Spleen (tissue), 11 donors: ENCODE results near the gene SCFD2. TPM values are rescaled to one million over a fixed set of nuclear protein-coding genes. Genes with fewer than 3 reads are reported as not detected.
A peak's percentile ranks its signal among the peaks of the same experiment; 100 is the strongest.

Experiments
- DNase-seq: peaks from one replicate; pipeline ENCODE4 v3.0.0-alpha.2; 2020
- H3K27ac ChIP-seq, 8 donors: fragments of 200-600 bp; sonication (generic) in 7 of 8; 1 replicate in 4 of 8; 2 replicates in 4 of 8; pipeline versions ENCODE4 v1.5.0 to v1.8.0; 2016 to 2021; ENCODE audit warnings: inconsistent platforms in 4 of 8, mild to moderate bottlenecking in 4 of 8, moderate library complexity in 1 of 8
- H3K27me3 ChIP-seq, 7 donors: fragments of 200-600 bp; sonication (generic) in 6 of 7; replicated peaks in 1 of 7; 1 replicate in 4 of 7; 2 replicates in 3 of 7; pipeline versions ENCODE4 v1.5.0 to v1.8.0; 2016 to 2021; ENCODE audit warnings: inconsistent platforms in 3 of 7, mild to moderate bottlenecking in 1 of 7
- H3K36me3 ChIP-seq, 6 donors: fragments of 200-600 bp; sonication (generic) in 5 of 6; 1 replicate in 4 of 6; 2 replicates in 2 of 6; pipeline versions ENCODE4 v1.5.0 to v1.8.0; 2016 to 2021; ENCODE audit warnings: inconsistent platforms in 2 of 6
- H3K4me1 ChIP-seq, 6 donors: fragments of 200-600 bp; sonication (generic) in 5 of 6; 1 replicate in 3 of 6; 2 replicates in 3 of 6; pipeline versions ENCODE4 v1.5.0 to v1.8.0; 2016 to 2021; ENCODE audit warnings: inconsistent platforms in 3 of 6
- H3K4me3 ChIP-seq, 8 donors: fragments of 200-600 bp; sonication (generic) in 7 of 8; 1 replicate in 4 of 8; 2 replicates in 4 of 8; pipeline versions ENCODE4 v1.5.0 to v1.8.0; 2016 to 2021; ENCODE audit warnings: inconsistent platforms in 4 of 8, mild to moderate bottlenecking in 4 of 8, moderate library complexity in 2 of 8
- H3K9me3 ChIP-seq, 8 donors: fragments of 200-600 bp; sonication (generic) in 7 of 8; 1 replicate in 4 of 8; 2 replicates in 4 of 8; pipeline versions ENCODE4 v1.5.0 to v1.8.0; 2016 to 2021; ENCODE audit warnings: inconsistent platforms in 4 of 8
- POLR2A ChIP-seq, 3 donors: fragments of 450-650 bp; IDR thresholded peaks; one replicate each; pipeline ENCODE4 v1.5.1; 2017; ENCODE audit warnings: antibody characterized with exemption in 3 of 3, mild to moderate bottlenecking in 1 of 3
- POLR2AphosphoS5 ChIP-seq, 3 donors: sonication (generic); formaldehyde crosslinking; IDR thresholded peaks; one replicate each; pipeline ENCODE4 v1.5.1; 2017; ENCODE audit warnings: antibody characterized with exemption in 3 of 3
- WGBS, 5 donors: extraction: QIAGEN DNeasy Blood & Tissue Kit in 3 of 5; methylation state at CpG; one replicate each; pipeline versions ENCODE4 v1.1.5 to v1.1.7; 2013 to 2018; 5-methylcytosine and 5-hydroxymethylcytosine counted together
- intact Hi-C: fragments of 100-400 bp; cut with DNase I; formaldehyde crosslinking; loops from one replicate; pipeline ENCODE4 v1.15.0; 2023; ENCODE audit warnings: low total_unique reads
- polyA plus RNA-seq, 3 donors: library from polyadenylated mRNA; stranded (reverse); fragments of 200-250 nt; gene quantifications; one replicate each; pipeline ENCODE4 v1.2.1, GENCODE V29; 2013
- total RNA-seq, 7 donors: library from RNA; depleted of rRNA in 3 of 7; stranded (reverse); fragments of >200 nt in 3 of 7; fragmentation: NEBNext Ultra II Directional in 4 of 7; extraction: Animal tissue kit (Norgen Biotek cat#: 25700) in 4 of 7; gene quantifications; one replicate each; pipeline versions ENCODE4 v1.1.0 to v1.2.1, GENCODE V29; 2016 to 2021
- TF ChIP-seq, protein P1 (sequence below), 11 experiments: fragments of 200-600 bp in 7 of 11; fragments of 450-650 bp in 4 of 11; sonication (generic) in 4 of 11; IDR thresholded peaks in 8 of 11; conservative IDR thresholded peaks in 3 of 11; 1 replicate in 7 of 11; 2 replicates in 4 of 11; pipeline versions ENCODE4 v1.4.0 to v1.8.0; 2016 to 2021; ENCODE audit warnings: antibody characterized with exemption in 11 of 11, inconsistent platforms in 4 of 11, mild to moderate bottlenecking in 1 of 11
- donor health status: healthy with polysubstance abuse.
- donor health status: DM: no; HTN: no; CAD: no; lungs with moderate emphysema.
- donor health status: DM: no; HTN: no; CAD: no.
- donor health status: Bipolar disorder and iron deficiency.
- donor health status: healthy.
- donor health status: DM: no; HTN: no; CAD: no.
- donor health status: DM: yes; HTN: yes; CAD: no.

Gene SCFD2
- total and polyA plus RNA-seq, 10 donors, result 3.6 to 42.1 (median 21.1) TPM

DNA sequence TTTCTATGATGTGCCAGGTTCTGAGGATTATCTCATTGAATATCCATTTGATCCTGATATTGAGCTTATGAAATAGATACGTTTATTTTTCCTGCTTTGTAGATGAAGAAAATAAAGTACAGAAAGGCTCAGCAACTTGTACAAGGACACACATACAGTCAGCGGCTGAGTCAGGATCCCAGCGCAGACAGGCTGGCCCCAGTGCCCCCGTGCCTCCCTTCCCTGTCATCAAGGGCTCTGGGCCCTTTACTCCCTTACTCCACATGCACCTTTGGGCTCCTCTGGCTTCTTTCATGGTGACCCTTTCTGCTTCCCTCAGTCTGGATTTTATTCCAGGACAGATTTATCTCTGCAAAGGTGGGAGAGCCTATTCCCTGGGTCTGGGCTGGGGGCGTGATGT is 490.9 kb downstream of the SCFD2 start:
- Histone ChIP-seq H3K36me3 (peaks cover 0 to 37% (median 0%) of the 10 kb centered on the region in 6 donors), H3K27ac (no peak overlapping the region), H3K4me3 (no peak overlapping the region), H3K27me3 (no peaks in the 10 kb centered on the region), H3K9me3 (no peaks in the 10 kb centered on the region), H3K4me1 (no peaks in the 10 kb centered on the region)
- WGBS, 5 donors, result 94 to 97% (median 96%) methylated on average over 5 of the region's 5 CpGs
- no peak for TF ChIP-seq POLR2A (IDR thresholded peaks at IDR 0.05)
- no peak for TF ChIP-seq POLR2AphosphoS5 (IDR thresholded peaks at IDR 0.05)
- TF ChIP-seq, protein P1, sequence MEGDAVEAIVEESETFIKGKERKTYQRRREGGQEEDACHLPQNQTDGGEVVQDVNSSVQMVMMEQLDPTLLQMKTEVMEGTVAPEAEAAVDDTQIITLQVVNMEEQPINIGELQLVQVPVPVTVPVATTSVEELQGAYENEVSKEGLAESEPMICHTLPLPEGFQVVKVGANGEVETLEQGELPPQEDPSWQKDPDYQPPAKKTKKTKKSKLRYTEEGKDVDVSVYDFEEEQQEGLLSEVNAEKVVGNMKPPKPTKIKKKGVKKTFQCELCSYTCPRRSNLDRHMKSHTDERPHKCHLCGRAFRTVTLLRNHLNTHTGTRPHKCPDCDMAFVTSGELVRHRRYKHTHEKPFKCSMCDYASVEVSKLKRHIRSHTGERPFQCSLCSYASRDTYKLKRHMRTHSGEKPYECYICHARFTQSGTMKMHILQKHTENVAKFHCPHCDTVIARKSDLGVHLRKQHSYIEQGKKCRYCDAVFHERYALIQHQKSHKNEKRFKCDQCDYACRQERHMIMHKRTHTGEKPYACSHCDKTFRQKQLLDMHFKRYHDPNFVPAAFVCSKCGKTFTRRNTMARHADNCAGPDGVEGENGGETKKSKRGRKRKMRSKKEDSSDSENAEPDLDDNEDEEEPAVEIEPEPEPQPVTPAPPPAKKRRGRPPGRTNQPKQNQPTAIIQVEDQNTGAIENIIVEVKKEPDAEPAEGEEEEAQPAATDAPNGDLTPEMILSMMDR (IDR thresholded peaks at IDR 0.05 in 8 of 11, conservative IDR thresholded peaks at IDR 0.05 in 3 of 11), result no peak
- DNase-seq, result no peak
- intact Hi-C loops, result no loop called here

DNA sequence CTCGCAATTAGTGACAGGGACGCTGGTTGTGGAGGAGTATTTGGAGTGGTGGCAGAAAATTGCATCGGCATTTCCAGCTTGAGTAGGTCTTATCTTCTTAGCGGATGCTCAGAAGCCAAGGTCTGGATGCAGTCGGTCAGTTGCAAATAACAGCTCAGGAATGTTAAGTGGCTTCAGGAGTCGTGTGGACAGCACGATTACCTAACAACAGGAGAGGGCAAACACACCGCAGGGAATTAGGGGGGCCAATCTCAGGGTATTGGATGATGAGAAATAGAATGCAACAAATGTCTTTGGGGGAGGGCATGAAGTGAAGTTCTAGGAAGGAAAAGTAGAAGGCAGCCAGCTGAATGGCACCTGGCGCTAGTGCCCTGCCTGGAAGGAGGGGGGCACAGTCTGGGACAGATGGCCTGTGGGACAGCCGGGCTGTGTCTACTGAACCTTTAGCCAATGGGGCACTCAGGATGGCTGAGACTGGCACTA is 492.0 kb downstream of the SCFD2 start:
- Histone ChIP-seq H3K9me3 (no peaks in the 10 kb centered on the region), H3K27me3 (no peaks in the 10 kb centered on the region), H3K4me1 (peaks cover 0 to 3% (median 0%) of the 10 kb centered on the region in 6 donors), H3K4me3 (no peak overlapping the region), H3K36me3 (peaks cover 0 to 37% (median 0%) of the 10 kb centered on the region in 6 donors), H3K27ac (no peak overlapping the region)
- intact Hi-C loops, result no loop called here
- WGBS, 5 donors, result 84 to 91% (median 87%) methylated on average over 10 of the region's 10 CpGs
- no peak for DNase-seq
- TF ChIP-seq, protein P1 (IDR thresholded peaks at IDR 0.05 in 8 of 11, conservative IDR thresholded peaks at IDR 0.05 in 3 of 11), result no peak
- TF ChIP-seq POLR2AphosphoS5 (IDR thresholded peaks at IDR 0.05), result no peak
- TF ChIP-seq POLR2A (IDR thresholded peaks at IDR 0.05), result no peak

DNA sequence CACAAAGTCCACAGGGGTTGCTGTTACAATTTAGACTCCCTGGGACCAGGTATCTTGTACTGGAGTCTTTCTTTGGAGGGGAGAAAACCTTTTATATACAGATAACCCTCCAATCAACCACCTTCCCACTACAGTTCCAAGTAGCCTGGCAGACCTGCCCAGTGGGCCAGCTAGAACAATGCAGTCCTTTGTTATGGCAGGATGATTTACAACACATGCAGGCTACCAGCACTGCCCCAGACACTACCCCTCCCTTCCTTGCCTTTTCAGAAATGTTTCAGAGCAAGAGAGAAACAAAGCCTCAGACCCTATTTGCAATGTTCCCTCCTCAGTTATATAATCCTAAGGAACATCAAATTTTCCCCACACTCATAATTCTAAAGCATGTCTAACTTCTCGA is 492.7 kb downstream of the SCFD2 start:
- no peak overlapping the region for H3K4me3 ChIP-seq
- no peaks in the 10 kb centered on the region for H3K9me3 ChIP-seq
- intact Hi-C loops, result no loop called here
- H3K4me1 ChIP-seq, result peaks cover 0 to 4% (median 0%) of the 10 kb centered on the region in 6 donors
- H3K27ac ChIP-seq, result no peak overlapping the region
- no peak for DNase-seq
- TF ChIP-seq POLR2A (IDR thresholded peaks at IDR 0.05) (no peak), POLR2AphosphoS5 (IDR thresholded peaks at IDR 0.05) (no peak)
- TF ChIP-seq, protein P1 (IDR thresholded peaks at IDR 0.05 in 8 of 11, conservative IDR thresholded peaks at IDR 0.05 in 3 of 11), result no peak
- H3K36me3 ChIP-seq, result peaks cover 0 to 36% (median 0%) of the 10 kb centered on the region in 6 donors
- no peaks in the 10 kb centered on the region for H3K27me3 ChIP-seq
- 87 to 97% (median 95%) methylated on average over 1 of the region's 1 CpG for WGBS, 5 donors

DNA sequence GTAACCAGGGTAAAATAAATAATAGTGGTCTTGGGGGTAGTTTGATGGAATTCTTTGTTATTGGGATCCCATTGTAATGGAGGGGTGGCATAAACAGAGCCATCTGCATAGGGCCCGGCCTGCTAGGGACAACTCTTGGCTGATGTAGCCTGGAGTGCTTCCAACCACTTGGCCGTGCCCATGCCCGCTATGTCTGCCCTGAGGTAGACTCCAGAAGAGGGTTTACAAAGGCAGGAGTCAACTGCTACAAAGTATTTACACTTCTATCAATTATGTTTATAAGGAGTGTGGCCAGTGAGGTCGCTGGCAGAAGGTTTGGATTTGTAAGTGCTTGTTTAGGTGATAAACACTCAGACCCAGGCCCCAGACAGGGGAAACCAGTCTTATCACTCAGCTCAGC is 495.6 kb downstream of the SCFD2 start:
- DNase-seq, result no peak
- TF ChIP-seq, protein P1 (IDR thresholded peaks at IDR 0.05 in 8 of 11, conservative IDR thresholded peaks at IDR 0.05 in 3 of 11), result no peak
- no peak for TF ChIP-seq POLR2A (IDR thresholded peaks at IDR 0.05)
- no peak for TF ChIP-seq POLR2AphosphoS5 (IDR thresholded peaks at IDR 0.05)
- 83 to 94% (median 88%) methylated on average over 4 of the region's 4 CpGs for WGBS, 5 donors

More for the DNA sequence above, 495.6 kb downstream of the SCFD2 start:
- Histone ChIP-seq H3K9me3 (no peaks in the 10 kb centered on the region), H3K4me3 (no peak overlapping the region), H3K36me3 (peaks cover 0 to 38% (median 0%) of the 10 kb centered on the region in 6 donors), H3K4me1 (peaks cover 0 to 10% (median 0%) of the 10 kb centered on the region in 6 donors), H3K27ac (peak overlapping the region in 1 of 8 donors; percentile 85), H3K27me3 (no peaks in the 10 kb centered on the region)
- intact Hi-C loops, result no loop called here
